Tibial artery (tissue), 4 donors: ENCODE data around the gene FGFRL1.

Experiments
- DNase-seq, 2 donors: peaks; one replicate each; pipeline ENCODE4 v3.0.0-alpha.2; 2019
- H3K27ac ChIP-seq, 2 donors: fragments of 200-600 bp; sonication (generic) in 1 of 2; 1 replicate in 1 of 2; 2 replicates in 1 of 2; pipeline ENCODE4 v1.5.1; 2018 to 2019; ENCODE audit warnings: mild to moderate bottlenecking in 1 of 2
- H3K27me3 ChIP-seq, 2 donors: fragments of 200-600 bp; sonication (generic) in 1 of 2; one replicate each; pipeline versions ENCODE4 v1.5.1 to v1.6.0; 2016 to 2019
- H3K36me3 ChIP-seq, 3 donors: fragments of 200-600 bp; sonication (generic) in 2 of 3; one replicate each; pipeline ENCODE4 v1.5.1; 2016 to 2019; ENCODE audit warnings: mild to moderate bottlenecking in 2 of 3
- H3K4me1 ChIP-seq, 4 donors: fragments of 200-600 bp; sonication (generic) in 2 of 4; 1 replicate in 3 of 4; 2 replicates in 1 of 4; pipeline ENCODE4 v1.5.1; 2016 to 2019
- H3K4me3 ChIP-seq, 2 donors: fragments of 200-600 bp; sonication (generic) in 1 of 2; 1 replicate in 1 of 2; 2 replicates in 1 of 2; pipeline ENCODE4 v1.5.1; 2018 to 2019; ENCODE audit warnings: mild to moderate bottlenecking in 2 of 2
- H3K9me3 ChIP-seq, 3 donors: fragments of 200-600 bp; sonication (generic) in 1 of 3; one replicate each; pipeline ENCODE4 v1.5.1; 2016 to 2019
- intact Hi-C: fragments of 100-400 bp; cut with DNase I; formaldehyde crosslinking; loops from one replicate; pipeline ENCODE4 v1.15.0; 2023; ENCODE audit warnings: low total_unique reads
- TF ChIP-seq, protein P1 (sequence below), 2 experiments: fragments of 200-600 bp in 1 of 2; fragments of 450-650 bp in 1 of 2; IDR thresholded peaks; one replicate each; pipeline ENCODE4 v1.5.1; 2017 to 2019; ENCODE audit warnings: antibody characterized with exemption in 2 of 2, mild to moderate bottlenecking in 1 of 2, moderate library complexity in 1 of 2

Gene FGFRL1

DNA sequence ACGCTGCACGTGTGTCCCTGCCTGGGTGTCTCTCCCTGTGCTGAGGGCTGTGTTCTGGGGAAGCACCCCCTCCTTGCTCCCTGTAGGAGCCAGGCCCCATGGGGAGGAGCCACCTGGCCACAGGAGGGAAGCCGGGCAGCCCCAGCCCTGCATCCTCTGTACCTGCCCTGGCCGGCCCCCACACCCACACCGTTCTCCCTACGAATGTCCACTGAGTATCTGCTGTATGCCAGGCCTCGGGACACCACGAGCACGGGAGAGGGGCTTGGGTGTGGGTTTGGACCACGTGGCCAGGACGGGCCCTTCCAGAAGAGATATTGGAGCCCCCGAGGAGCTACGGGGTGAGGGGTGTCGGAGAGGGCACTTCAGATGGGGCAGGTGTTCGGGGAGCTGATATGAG lies 6.3 kb downstream of the FGFRL1 start:
- intact Hi-C loops: loop anchor here (10.0 kb wide), 1 partner anchor 233 kb away; no protein-coding TSS in a partner anchor
- H3K4me1 ChIP-seq: peaks cover 0 to 23% (median 5%) of the 10 kb centered on the region in 4 donors
- no peaks in the 10 kb centered on the region for H3K9me3 ChIP-seq
- H3K27ac ChIP-seq: no peak overlapping the region
- no peak for DNase-seq
- no peak overlapping the region for H3K4me3 ChIP-seq
- no peaks in the 10 kb centered on the region for H3K27me3 ChIP-seq
- TF ChIP-seq, protein P1, sequence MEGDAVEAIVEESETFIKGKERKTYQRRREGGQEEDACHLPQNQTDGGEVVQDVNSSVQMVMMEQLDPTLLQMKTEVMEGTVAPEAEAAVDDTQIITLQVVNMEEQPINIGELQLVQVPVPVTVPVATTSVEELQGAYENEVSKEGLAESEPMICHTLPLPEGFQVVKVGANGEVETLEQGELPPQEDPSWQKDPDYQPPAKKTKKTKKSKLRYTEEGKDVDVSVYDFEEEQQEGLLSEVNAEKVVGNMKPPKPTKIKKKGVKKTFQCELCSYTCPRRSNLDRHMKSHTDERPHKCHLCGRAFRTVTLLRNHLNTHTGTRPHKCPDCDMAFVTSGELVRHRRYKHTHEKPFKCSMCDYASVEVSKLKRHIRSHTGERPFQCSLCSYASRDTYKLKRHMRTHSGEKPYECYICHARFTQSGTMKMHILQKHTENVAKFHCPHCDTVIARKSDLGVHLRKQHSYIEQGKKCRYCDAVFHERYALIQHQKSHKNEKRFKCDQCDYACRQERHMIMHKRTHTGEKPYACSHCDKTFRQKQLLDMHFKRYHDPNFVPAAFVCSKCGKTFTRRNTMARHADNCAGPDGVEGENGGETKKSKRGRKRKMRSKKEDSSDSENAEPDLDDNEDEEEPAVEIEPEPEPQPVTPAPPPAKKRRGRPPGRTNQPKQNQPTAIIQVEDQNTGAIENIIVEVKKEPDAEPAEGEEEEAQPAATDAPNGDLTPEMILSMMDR (IDR thresholded peaks at IDR 0.05): no peak
- peaks cover 0 to 16% (median 8%) of the 10 kb centered on the region in 3 donors for H3K36me3 ChIP-seq

DNA sequence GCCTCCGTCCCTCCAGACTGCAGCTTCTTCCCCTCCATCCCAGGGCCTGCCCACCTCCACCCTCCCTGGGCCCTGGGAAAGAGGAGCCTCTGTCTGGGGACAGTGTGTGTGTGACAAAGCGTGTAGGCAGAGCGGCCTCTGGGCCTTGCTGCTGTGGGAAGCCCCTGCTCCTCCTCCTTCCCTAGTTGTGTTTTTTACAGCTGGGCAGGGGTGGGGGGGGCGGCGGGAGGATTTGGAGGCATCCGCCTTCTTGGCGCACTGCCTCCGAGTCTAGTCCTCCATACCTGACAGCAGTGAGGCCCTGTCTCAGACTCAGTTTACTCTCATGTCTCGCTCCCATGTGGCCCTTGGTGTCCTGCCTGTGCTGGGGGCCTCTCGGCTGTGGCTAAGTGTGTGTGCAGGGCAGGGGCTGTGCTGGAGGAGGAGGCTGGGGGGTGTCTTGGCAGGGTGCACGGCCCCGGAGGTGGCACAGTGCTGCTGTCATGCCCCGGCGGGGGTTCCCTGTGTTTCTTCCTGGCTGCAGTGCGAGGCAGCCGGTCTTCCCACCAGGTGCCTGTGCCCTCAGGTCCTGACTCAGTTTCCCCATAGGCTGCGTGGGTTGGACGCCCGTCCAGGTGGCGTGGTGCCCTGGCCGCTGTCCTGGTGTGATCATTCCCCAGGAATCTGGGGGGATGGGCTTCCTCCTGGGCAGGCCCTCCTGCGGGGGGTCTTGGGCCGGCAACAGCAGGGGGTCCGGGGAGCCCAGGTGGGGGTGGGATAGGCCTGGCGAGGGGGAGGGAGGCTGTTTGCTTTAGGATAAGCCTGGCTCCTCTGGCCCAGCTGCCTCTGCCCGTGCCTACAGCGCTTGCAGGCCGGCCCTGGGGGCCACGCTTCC lies 7.0 kb downstream of the FGFRL1 start:
- peaks cover 0 to 18% (median 2%) of the 10 kb centered on the region in 4 donors for H3K4me1 ChIP-seq
- peaks cover 0 to 17% (median 15%) of the 10 kb centered on the region in 3 donors for H3K36me3 ChIP-seq
- H3K4me3 ChIP-seq: no peak overlapping the region
- H3K27me3 ChIP-seq: no peaks in the 10 kb centered on the region
- intact Hi-C loops: loop anchor here (10.0 kb wide), 1 partner anchor 234 kb away; no protein-coding TSS in a partner anchor
- no peak overlapping the region for H3K27ac ChIP-seq
- TF ChIP-seq, protein P1 (IDR thresholded peaks at IDR 0.05): no peak
- DNase-seq: no peak
- H3K9me3 ChIP-seq: no peaks in the 10 kb centered on the region

DNA sequence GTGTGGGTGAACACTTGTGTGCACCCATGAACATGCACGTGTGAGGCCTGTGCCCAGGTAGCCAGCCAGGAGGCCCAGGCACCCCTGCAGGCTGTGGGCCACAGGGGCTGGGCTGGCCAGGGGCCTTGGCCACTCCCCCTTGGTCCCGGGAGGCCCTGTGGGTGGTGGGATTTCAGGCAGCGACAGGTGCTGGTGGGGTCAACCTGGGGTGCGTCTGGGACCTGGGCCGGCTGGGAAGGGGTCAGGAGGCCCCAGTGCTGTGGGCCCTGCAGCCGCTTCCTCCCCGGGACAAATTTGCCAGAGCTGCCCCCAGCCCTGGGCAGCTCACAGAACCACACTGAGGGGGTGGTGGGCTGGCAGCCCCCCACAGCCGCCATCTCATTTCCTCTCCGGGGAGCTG lies 7.9 kb downstream of the FGFRL1 start:
- Histone ChIP-seq H3K4me1 (peaks cover 0 to 17% (median 0%) of the 10 kb centered on the region in 4 donors), H3K4me3 (no peak overlapping the region), H3K36me3 (peaks cover 2 to 23% (median 20%) of the 10 kb centered on the region in 3 donors), H3K9me3 (no peaks in the 10 kb centered on the region), H3K27ac (no peak overlapping the region), H3K27me3 (no peaks in the 10 kb centered on the region)
- TF ChIP-seq, protein P1 (IDR thresholded peaks at IDR 0.05): no peak
- intact Hi-C loops: loop anchor here (10.0 kb wide), 1 partner anchor 235 kb away; no protein-coding TSS in a partner anchor
- DNase-seq: no peak

DNA sequence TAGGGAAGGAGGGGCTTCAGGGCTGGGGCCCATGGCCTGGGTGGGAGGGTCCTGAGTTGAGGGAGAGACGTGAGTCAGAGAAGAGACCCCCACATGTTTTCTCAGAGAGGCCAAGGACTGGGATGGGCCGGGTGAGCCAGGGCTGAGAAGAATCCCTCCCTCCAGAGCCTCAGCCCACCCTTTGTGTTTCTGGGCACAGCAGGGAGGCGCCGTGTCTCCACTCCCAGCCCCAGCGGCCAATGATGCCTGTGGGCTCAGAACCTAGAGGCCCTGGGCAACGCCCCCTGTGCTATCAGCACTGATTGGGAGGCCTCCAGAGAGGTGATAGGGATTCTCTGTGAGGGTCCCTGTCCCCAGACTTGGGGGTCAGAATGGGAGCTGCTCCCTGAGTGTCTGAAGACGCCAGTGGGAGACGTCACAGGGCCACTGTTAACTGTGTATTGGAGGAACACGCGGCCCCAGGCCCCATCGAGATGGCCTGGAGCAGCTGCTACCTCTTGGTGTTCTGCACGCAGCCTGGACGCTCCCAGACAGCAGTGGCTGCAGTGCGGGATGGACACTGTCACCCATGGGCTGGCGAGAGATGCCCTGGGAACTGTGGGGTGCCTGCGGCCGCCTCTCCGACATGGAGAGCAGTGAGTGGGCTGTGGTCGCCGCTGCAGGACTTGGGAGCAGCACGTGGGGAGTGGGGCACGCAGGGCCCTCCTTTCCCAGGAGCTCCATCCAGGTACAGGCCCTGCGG lies 8.5 kb downstream of the FGFRL1 start:
- TF ChIP-seq, protein P1 (IDR thresholded peaks at IDR 0.05): no peak
- H3K4me3 ChIP-seq: no peak overlapping the region
- H3K27me3 ChIP-seq: no peaks in the 10 kb centered on the region
- no peak overlapping the region for H3K27ac ChIP-seq
- H3K36me3 ChIP-seq: peaks cover 7 to 28% (median 26%) of the 10 kb centered on the region in 3 donors
- H3K4me1 ChIP-seq: peaks cover 0 to 13% (median 0%) of the 10 kb centered on the region in 4 donors
- intact Hi-C loops: loop anchor here (10.0 kb wide), 1 partner anchor 235 kb away; no protein-coding TSS in a partner anchor
- DNase-seq: no peak
- H3K9me3 ChIP-seq: no peaks in the 10 kb centered on the region

DNA sequence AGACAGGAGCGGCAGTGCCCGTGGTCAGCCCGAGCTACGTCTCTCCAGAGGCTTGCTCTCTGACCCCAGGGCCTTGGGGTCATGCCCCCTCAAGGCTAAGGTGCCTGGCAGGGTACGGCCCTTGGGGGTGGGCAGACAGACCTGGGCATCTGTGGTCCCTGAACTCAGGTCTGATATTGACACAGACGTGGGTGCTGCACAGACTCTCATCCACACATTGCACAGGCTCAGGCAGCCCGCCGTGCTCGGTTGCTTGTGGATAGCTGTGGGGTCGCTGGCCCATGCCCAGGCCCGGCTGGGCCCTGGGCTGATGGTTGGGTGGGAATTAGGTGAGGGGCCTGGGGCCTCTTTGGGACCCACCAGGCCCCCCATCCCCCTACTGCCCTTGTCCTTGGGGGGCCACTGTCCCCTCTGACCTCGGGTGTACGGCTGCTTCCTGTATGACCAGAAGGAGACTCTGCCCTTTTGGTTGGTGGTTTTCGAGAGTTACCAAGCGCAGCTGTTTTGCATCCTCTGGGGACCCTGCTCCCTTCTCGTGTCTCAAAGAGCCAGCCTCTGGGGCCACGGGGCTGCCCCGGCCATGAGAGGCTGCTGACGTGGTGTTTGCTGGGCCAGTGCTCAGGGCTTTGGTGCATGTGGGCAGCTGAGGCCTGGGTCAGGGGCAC lies 10.1 kb downstream of the FGFRL1 start:
- Histone ChIP-seq H3K4me1 (peaks cover 0 to 11% (median 0%) of the 10 kb centered on the region in 4 donors), H3K27ac (no peak overlapping the region), H3K4me3 (no peak overlapping the region), H3K36me3 (peaks cover 12 to 42% (median 36%) of the 10 kb centered on the region in 3 donors), H3K9me3 (no peaks in the 10 kb centered on the region), H3K27me3 (no peaks in the 10 kb centered on the region)
- TF ChIP-seq, protein P1 (IDR thresholded peaks at IDR 0.05): no peak
- DNase-seq: no peak
- intact Hi-C loops: no loop called here
